OCI-LY7 (cell line): ENCODE results near the gene WNK2.

Experiments
- CTCF ChIP-seq: fragments of 200-600 bp; sonication (generic); conservative IDR thresholded peaks from 2 replicates; pipeline ENCODE4 v1.5.1; 2014; ENCODE audit warnings: mild to moderate bottlenecking, antibody characterized with exemption, low read length, moderate library complexity, mixed read lengths
- EZH2phosphoT487 ChIP-seq: fragments of 200-600 bp; sonication (generic); IDR thresholded peaks from 2 replicates; pipeline ENCODE4 v1.6.1; 2018; ENCODE audit warnings: low read depth, borderline replicate concordance, mild to moderate bottlenecking, mixed run types, antibody characterized with exemption, low read length, moderate library complexity, mixed read lengths

GRCh38 chr9:93139365-93140182 is 44.4 kb upstream of the WNK2 start:
- TF ChIP-seq EZH2phosphoT487 (no peak), CTCF (no peak)
